Skeletal muscle satellite cell (primary cell): ENCODE data around the gene CAPN7.

Experiments
- H3K27me3 ChIP-seq: 2 replicates; pipeline ENCODE4 v1.7.0; 2013; ENCODE audit warnings: low read length; ENCODE audit not compliant: control insufficient read depth, insufficient read depth
- H3K36me3 ChIP-seq: 2 replicates; pipeline ENCODE4 v1.7.0; 2013; ENCODE audit warnings: mild to moderate bottlenecking, control low read depth, low read length; ENCODE audit not compliant: insufficient read depth
- H3K4me1 ChIP-seq: 2 replicates; pipeline ENCODE4 v1.7.0; 2013; ENCODE audit warnings: low read length; ENCODE audit not compliant: control insufficient read depth, insufficient read depth
- H3K4me2 ChIP-seq: 2 replicates; pipeline ENCODE4 v1.7.0; 2013; ENCODE audit warnings: mild to moderate bottlenecking, low read length
- H3K4me3 ChIP-seq: 2 replicates; pipeline ENCODE4 v1.7.0; 2013; ENCODE audit warnings: low read length
- H3K9ac ChIP-seq: 2 replicates; pipeline ENCODE4 v1.7.0; 2013; ENCODE audit warnings: mild to moderate bottlenecking, low read depth, low read length, moderate library complexity
- H3K9me3 ChIP-seq: replicated peaks from 2 replicates; pipeline ENCODE4 v1.7.0; 2013; ENCODE audit warnings: mild to moderate bottlenecking, control low read depth, low read length

The CAPN7 gene

DNA sequence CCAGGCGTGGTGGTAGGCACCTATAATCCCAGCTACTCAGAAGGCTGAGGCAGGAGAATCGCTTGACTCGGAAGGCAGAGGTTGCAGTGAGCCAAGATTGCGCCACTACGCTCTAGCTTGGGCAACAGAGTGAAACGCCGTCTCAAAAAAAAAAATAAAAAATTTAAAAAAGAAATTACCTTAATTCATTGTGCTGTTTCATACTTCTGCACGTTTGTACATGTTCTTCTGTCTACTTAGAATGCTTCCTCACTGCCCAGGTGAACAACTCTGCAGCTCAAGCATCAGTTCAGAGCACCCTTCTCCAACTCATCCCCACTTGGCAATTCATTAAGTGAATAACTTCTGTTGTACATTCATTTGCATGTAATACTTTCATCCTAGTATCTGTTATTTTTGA is 14.0 kb downstream of the CAPN7 start:
- no peak overlapping the region for H3K4me3 ChIP-seq
- H3K4me1 ChIP-seq: no peaks in the 10 kb centered on the region
- no peaks in the 10 kb centered on the region for H3K27me3 ChIP-seq
- H3K9ac ChIP-seq: no peak overlapping the region
- H3K9me3 ChIP-seq: no peaks in the 10 kb centered on the region
- H3K36me3 ChIP-seq: peaks cover 74% of the 10 kb centered on the region
- H3K4me2 ChIP-seq: no peak overlapping the region

DNA sequence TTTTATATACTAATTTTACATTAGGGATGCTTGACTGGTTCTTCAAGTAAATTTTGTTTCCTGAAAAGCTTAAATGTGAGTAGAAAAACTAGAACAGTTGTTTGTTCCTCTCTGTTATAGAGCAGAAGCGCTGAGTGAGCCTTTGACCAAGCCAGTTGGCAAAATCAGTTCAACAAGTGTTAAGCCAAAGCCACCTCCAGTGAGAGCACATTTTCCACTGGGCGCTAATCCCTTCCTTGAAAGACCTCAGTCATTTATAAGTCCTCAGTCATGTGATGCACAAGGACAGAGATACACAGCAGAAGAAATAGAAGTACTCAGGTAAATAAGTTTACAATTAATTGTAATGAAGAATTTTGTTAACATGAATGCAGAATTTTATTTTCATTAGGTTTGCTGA is 14.6 kb downstream of the CAPN7 start:
- H3K4me1 ChIP-seq: no peaks in the 10 kb centered on the region
- no peak overlapping the region for H3K9ac ChIP-seq
- no peak overlapping the region for H3K4me3 ChIP-seq
- H3K4me2 ChIP-seq: no peak overlapping the region
- no peaks in the 10 kb centered on the region for H3K27me3 ChIP-seq
- H3K9me3 ChIP-seq: no peaks in the 10 kb centered on the region
- H3K36me3 ChIP-seq: peaks cover 77% of the 10 kb centered on the region

DNA sequence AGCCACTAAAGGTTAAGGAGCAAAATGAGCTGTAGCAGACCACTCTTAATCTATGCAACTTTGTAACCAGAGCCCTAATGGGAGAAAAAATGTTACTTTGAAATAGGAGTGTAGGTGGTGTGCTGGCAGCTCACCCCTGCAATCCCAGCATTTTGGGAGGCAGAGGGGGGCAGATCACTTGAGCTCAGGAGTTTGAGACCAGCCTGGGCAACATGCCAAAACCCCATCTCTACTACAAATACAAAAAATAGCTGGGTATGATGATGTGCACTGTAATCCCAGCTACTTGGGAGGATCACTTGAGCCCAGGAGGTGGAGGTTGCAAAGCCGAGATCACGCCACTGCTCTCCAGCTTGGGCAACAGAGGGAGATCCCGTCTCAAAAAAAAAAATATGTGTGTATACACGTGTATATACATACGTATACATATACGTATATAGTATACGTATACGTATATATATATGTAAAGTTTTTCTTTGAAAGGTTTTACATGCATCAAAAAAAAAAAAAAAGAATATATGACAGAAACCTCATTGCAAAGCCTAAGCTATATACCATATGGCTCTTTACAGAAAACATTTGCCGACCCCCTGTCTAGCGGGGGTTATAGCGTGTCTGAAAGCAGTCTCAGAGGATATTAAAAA is 15.7 kb downstream of the CAPN7 start:
- Histone ChIP-seq H3K9ac (no peak overlapping the region), H3K27me3 (no peaks in the 10 kb centered on the region), H3K4me1 (no peaks in the 10 kb centered on the region), H3K36me3 (peaks cover 82% of the 10 kb centered on the region), H3K4me3 (no peak overlapping the region), H3K4me2 (no peak overlapping the region), H3K9me3 (no peaks in the 10 kb centered on the region)

DNA sequence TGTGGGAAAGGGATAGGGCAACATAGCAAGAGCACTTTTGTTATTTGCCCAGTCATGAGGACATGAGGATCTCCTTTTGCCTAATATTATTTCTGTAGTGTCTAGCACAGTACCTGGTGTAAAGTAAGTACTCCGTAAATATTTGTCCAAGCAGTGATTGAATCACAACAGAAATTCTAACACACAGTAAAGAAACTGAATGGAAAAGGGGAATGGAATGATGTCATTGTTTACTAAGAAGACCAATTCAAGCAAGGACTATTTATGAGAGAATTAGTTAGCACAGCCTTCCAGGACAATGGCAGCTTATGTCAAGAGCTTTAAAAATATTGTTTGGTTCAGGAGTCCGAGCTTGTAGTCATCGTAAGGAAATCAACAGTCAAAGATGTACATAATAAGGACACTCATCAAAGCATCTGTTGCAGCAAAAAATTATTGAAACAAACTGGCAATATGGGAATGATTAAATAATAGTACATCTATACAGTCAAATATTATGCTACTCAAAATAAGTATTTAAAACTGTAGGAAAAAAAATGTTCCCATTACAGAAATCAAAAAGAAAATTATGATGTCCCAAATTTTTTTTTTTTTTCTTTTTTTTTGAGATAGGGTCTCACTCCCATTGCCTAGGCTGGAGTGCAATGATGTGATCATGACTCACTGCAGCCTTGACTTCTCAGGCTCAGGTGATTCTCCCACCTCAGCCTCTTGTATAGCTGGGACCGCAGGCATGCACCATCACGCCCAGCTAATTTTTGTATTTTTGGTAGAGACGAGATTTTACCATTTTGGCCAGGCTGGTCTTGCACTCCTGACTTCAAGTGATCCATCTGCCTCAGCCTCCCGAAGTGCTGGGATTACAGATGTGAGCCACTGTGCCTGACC is 17.9 kb downstream of the CAPN7 start:
- peaks cover 84% of the 10 kb centered on the region for H3K36me3 ChIP-seq
- H3K4me3 ChIP-seq: no peak overlapping the region
- H3K4me1 ChIP-seq: no peaks in the 10 kb centered on the region
- no peaks in the 10 kb centered on the region for H3K27me3 ChIP-seq
- H3K9me3 ChIP-seq: no peaks in the 10 kb centered on the region
- H3K4me2 ChIP-seq: no peak overlapping the region
- H3K9ac ChIP-seq: no peak overlapping the region

DNA sequence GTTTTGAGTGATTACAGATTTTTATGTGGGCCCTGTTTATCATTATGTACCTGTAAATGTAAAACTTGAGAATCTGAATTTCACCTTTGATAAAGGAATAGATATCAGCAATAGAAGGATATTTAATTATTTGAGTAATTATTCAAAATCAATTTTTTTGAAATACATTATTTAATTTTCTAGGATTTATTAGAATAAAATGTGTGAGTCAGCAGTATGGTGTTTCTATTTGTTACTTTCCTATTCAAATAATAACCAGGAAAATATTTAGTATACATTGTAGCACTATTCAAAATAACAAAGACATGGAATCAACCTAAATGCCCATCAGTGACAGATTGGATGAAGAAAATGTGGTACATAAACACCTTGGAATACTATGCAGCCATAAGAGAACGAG is 22.1 kb downstream of the CAPN7 start:
- Histone ChIP-seq H3K4me3 (no peak overlapping the region), H3K4me1 (no peaks in the 10 kb centered on the region), H3K4me2 (no peak overlapping the region), H3K36me3 (peaks cover 79% of the 10 kb centered on the region), H3K9ac (no peak overlapping the region), H3K27me3 (no peaks in the 10 kb centered on the region), H3K9me3 (no peaks in the 10 kb centered on the region)

DNA sequence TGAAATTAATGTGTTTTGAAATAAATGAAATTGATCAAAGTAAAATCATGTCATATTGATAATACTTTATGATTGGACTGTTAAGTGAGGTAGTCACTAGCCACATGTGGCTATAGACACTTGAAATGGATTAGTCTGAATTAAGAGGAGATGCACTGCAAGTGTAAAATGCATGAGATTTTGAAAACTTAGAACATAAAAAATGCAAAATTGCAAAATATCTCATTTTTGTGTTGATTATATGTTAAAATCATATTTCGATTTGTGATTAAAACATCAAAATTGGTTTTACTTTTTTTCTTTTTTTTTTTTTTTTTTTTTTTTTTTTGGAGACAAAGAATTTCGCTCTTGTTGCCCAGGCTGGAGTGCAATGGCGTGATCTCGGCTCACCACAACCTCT is 23.2 kb downstream of the CAPN7 start:
- Histone ChIP-seq H3K4me3 (no peak overlapping the region), H3K36me3 (peaks cover 77% of the 10 kb centered on the region), H3K9ac (no peak overlapping the region), H3K9me3 (no peaks in the 10 kb centered on the region), H3K27me3 (no peaks in the 10 kb centered on the region), H3K4me1 (no peaks in the 10 kb centered on the region), H3K4me2 (no peak overlapping the region)

GRCh38 chr3:15241341-15241740 is 35.3 kb downstream of the CAPN7 start:
- Histone ChIP-seq H3K4me3 (no peak overlapping the region), H3K36me3 (peaks cover 63% of the 10 kb centered on the region), H3K4me2 (no peak overlapping the region), H3K4me1 (no peaks in the 10 kb centered on the region), H3K9me3 (no peaks in the 10 kb centered on the region), H3K9ac (no peak overlapping the region), H3K27me3 (no peaks in the 10 kb centered on the region)

GRCh38 chr3:15243822-15244482 is 37.9 kb downstream of the CAPN7 start:
- H3K4me1 ChIP-seq: no peaks in the 10 kb centered on the region
- H3K36me3 ChIP-seq: peaks cover 71% of the 10 kb centered on the region
- no peak overlapping the region for H3K9ac ChIP-seq

GRCh38 chr3:15246186-15246585 is 40.1 kb downstream of the CAPN7 start:
- Histone ChIP-seq H3K9ac (no peak overlapping the region), H3K4me1 (no peaks in the 10 kb centered on the region), H3K4me2 (no peak overlapping the region), H3K4me3 (no peak overlapping the region), H3K36me3 (peaks cover 57% of the 10 kb centered on the region), H3K9me3 (no peaks in the 10 kb centered on the region), H3K27me3 (no peaks in the 10 kb centered on the region)

More at GRCh38 chr3:15243822-15244482, 37.9 kb downstream of the CAPN7 start:
- H3K27me3 ChIP-seq: no peaks in the 10 kb centered on the region
- no peak overlapping the region for H3K4me3 ChIP-seq
- H3K9me3 ChIP-seq: no peaks in the 10 kb centered on the region
- H3K4me2 ChIP-seq: no peak overlapping the region

DNA sequence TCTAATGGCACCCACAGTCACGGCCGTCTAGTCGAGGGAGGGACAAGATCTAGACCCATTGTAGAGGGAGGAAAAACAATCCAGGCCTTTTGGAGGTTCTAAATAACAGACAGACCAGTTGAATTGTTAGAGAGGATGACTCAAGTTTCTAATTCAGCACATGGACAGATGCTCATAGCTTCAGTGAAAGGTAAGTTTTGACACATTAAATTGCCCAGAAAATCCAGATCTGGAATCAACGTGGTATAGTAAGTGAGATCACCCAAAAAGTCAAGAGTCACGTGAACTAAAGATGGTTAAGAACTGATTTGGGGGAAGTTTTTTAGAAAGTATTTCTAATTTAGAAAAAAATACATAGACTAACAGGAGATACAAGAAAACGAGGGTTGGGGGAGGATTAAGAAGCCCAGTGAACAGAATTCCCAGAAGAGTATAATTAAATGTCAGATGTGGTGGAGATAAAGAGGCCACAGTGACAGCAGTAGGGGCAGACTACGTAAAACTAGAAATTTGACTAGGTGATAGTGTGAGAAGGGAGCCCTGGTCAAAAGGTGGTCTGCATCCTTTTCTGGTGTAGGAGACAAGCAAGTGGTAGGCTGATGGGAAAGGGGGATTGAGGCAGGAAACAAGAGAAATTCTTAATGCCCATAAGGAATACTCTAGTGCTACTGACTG is 47.1 kb downstream of the CAPN7 start:
- Histone ChIP-seq H3K27me3 (no peaks in the 10 kb centered on the region), H3K36me3 (peaks cover 76% of the 10 kb centered on the region), H3K4me3 (no peak overlapping the region), H3K9me3 (no peaks in the 10 kb centered on the region), H3K9ac (no peak overlapping the region), H3K4me1 (no peaks in the 10 kb centered on the region), H3K4me2 (no peak overlapping the region)

- Histone ChIP-seq H3K4me1 (no peaks in the 10 kb centered on the region), H3K9me3 (no peaks in the 10 kb centered on the region), H3K27me3 (no peaks in the 10 kb centered on the region), H3K4me3 (no peak overlapping the region), H3K36me3 (peaks cover 87% of the 10 kb centered on the region), H3K4me2 (no peak overlapping the region), H3K9ac (no peak overlapping the region)
These were observed 49.2 kb downstream of the CAPN7 start for GRCh38 chr3:15255215-15255614.
